IMR-90 (cell line): Measurements from ENCODE around the gene AKAP13.

Source experiments
- CTCF ChIP-seq: conservative IDR thresholded peaks from 2 replicates; pipeline ENCODE4 v1.5.1; 2012; ENCODE audit warnings: mild to moderate bottlenecking, low read depth, low read length, improper control_type of control experiment
- ELK1 ChIP-seq: fragments of 150-350 bp; IDR thresholded peaks from 2 replicates; pipeline ENCODE4 v1.6.1; 2016; ENCODE audit warnings: low read depth, mild to moderate bottlenecking, low read length, moderate library complexity, borderline replicate concordance
- POLR2A ChIP-seq: IDR thresholded peaks from 2 replicates; pipeline ENCODE4 v1.6.1; 2012; ENCODE audit warnings: mild to moderate bottlenecking, low read depth, low read length

GRCh38 chr15:85563328-85563727 lies 182.9 kb downstream of the AKAP13 start:
- TF ChIP-seq CTCF (no peak), POLR2A (no peak), ELK1 (no peak)
